Measurements from ENCODE around the gene ZNF8. TPM values are rescaled to one million over a fixed set of nuclear protein-coding genes. Genes with fewer than 3 reads are reported as not detected.
A peak's percentile ranks its signal among the peaks of the same experiment; 100 is the strongest.
"Not testable (repeated sequence)": the region's sequence is repeated elsewhere in the genome, so short reads cannot be mapped to it uniquely, and the experiment has no call there.

The ZNF8 gene
- 8.0 and 9.0 TPM in 2 replicates for total RNA-seq (2014; rRNA removed; shearing (Covaris generic))

GRCh38 chr19:58278541-58279041 is at the start of gene ZNF8:
TSS of gene ZNF8 (plus strand) at chr19:58278955. CDS start at chr19:58279082, 127 bp downstream.
- DNase-seq (ENCODE audit: low spot score), result peak; percentile 99

GRCh38 chr19:58229255-58229639 is 49.5 kb upstream of the ZNF8 start:
- DNase-seq (ENCODE audit: low spot score), result no peak

- DNase-seq (ENCODE audit: low spot score), result no peak
Measured at GRCh38 chr19:58237324-58237723, 41.4 kb upstream of the ZNF8 start.

- DNase-seq (ENCODE audit: low spot score), result no peak
Measured at GRCh38 chr19:58243351-58243750, 35.4 kb upstream of the ZNF8 start.

GRCh38 chr19:58248886-58249285 is 29.9 kb upstream of the ZNF8 start:
- DNase-seq (ENCODE audit: low spot score), result no peak

GRCh38 chr19:58252102-58252685 is 26.6 kb upstream of the ZNF8 start:
- DNase-seq (ENCODE audit: low spot score), result peak; percentile 19

GRCh38 chr19:58258259-58258658 is 20.5 kb upstream of the ZNF8 start:
- DNase-seq (ENCODE audit: low spot score), result not testable (repeated sequence)

GRCh38 chr19:58261600-58261967 is 17.2 kb upstream of the ZNF8 start:
- no peak for DNase-seq (ENCODE audit: low spot score)

GRCh38 chr19:58261968-58262921 is 16.5 kb upstream of the ZNF8 start:
- no peak for DNase-seq (ENCODE audit: low spot score)

GRCh38 chr19:58262922-58263296 is 15.8 kb upstream of the ZNF8 start:
- no peak for DNase-seq (ENCODE audit: low spot score)

- DNase-seq (ENCODE audit: low spot score), result no peak
Measured at GRCh38 chr19:58265100-58265499, 13.7 kb upstream of the ZNF8 start.

- DNase-seq (ENCODE audit: low spot score), result no peak
Measured at GRCh38 chr19:58268344-58268743, 10.4 kb upstream of the ZNF8 start.

GRCh38 chr19:58274771-58275201 is 4.0 kb upstream of the ZNF8 start:
- peak; percentile 30 for DNase-seq (ENCODE audit: low spot score)

- no peak for DNase-seq (ENCODE audit: low spot score)
Measured at GRCh38 chr19:58275564-58275963, 3.2 kb upstream of the ZNF8 start.

GRCh38 chr19:58277197-58277596 is 1.6 kb upstream of the ZNF8 start:
- no peak for DNase-seq (ENCODE audit: low spot score)

- DNase-seq (ENCODE audit: low spot score), result no peak
Measured at GRCh38 chr19:58277748-58278540, 811 bp upstream of the ZNF8 start.

GRCh38 chr19:58279042-58279924 is 528 bp downstream of the ZNF8 start:
- DNase-seq (ENCODE audit: low spot score), result peak; percentile 47

- no peak for DNase-seq (ENCODE audit: low spot score)
Measured at GRCh38 chr19:58279925-58280316, 1.2 kb downstream of the ZNF8 start.

GRCh38 chr19:58284199-58284598 is 5.4 kb downstream of the ZNF8 start:
- DNase-seq (ENCODE audit: low spot score), result no peak

- DNase-seq (ENCODE audit: low spot score), result no peak
Measured at GRCh38 chr19:58291943-58292342, 13.2 kb downstream of the ZNF8 start.

GRCh38 chr19:58294743-58295374 is 16.1 kb downstream of the ZNF8 start:
- DNase-seq (ENCODE audit: low spot score), result no peak
